Epithelial cell of proximal tubule (primary cell): ENCODE data around the gene AFF1. TPM values are rescaled to one million over a fixed set of nuclear protein-coding genes. Genes with fewer than 3 reads are reported as not detected.

Experiments used
- DNase-seq: peaks from one replicate; pipeline ENCODE4 v3.0.0-alpha.2; 2011; ENCODE audit warnings: low read depth
- H3K4me3 ChIP-seq: 2 replicates; pipeline ENCODE4 v1.5.1; 2011; ENCODE audit warnings: low read depth, mild to moderate bottlenecking, low read length
- CTCF ChIP-seq: conservative IDR thresholded peaks from 2 replicates; pipeline ENCODE4 v1.5.1; 2012; ENCODE audit warnings: low read depth, mild to moderate bottlenecking, low read length
- total RNA-seq: library from RNA; depleted of rRNA; stranded (reverse); fragments of >200 nt; gene quantifications from 2 replicates; pipeline ENCODE4 v1.2.3, GENCODE V29; 2015

AFF1 gene
- total RNA-seq, 1 donor from 2014 or later: 12.5 TPM

GRCh38 chr4:86935566-86935852, 698 bp downstream of the AFF1 start:
- DNase-seq: no peak
- H3K4me3 ChIP-seq: peak overlapping the region; percentile 94
- TF ChIP-seq CTCF: no peak

GRCh38 chr4:86935853-86936733, 1.3 kb downstream of the AFF1 start:
- H3K4me3 ChIP-seq: peak overlapping the region; percentile 94
- peak; percentile 75 for DNase-seq
- no peak for TF ChIP-seq CTCF

- TF ChIP-seq CTCF: no peak
- peak overlapping the region; percentile 94 for H3K4me3 ChIP-seq
- DNase-seq: no peak
Observed at GRCh38 chr4:86938771-86939520, 4.1 kb downstream of the AFF1 start.

- no peak for TF ChIP-seq CTCF
- no peak for DNase-seq
- H3K4me3 ChIP-seq: peak overlapping the region; percentile 94
Observed at GRCh38 chr4:86939729-86940575, 5.1 kb downstream of the AFF1 start.

- no peak for TF ChIP-seq CTCF
- DNase-seq: no peak
- H3K4me3 ChIP-seq: no peak overlapping the region
Observed at GRCh38 chr4:86940920-86941460, 6.2 kb downstream of the AFF1 start.

GRCh38 chr4:86942185-86942666, 7.4 kb downstream of the AFF1 start:
- DNase-seq: no peak
- TF ChIP-seq CTCF: no peak
- no peak overlapping the region for H3K4me3 ChIP-seq
